GM20000 (cell line): ENCODE data around the gene C1QB.
"Not testable (repeated sequence)": the region's sequence is repeated elsewhere in the genome, so short reads cannot be mapped to it uniquely, and the experiment has no call there.

Source experiments
- DNase-seq: peaks from one replicate; pipeline ENCODE4 v3.0.0; 2012; ENCODE audit warnings: low spot score
- CTCF ChIP-seq: IDR thresholded peaks from 2 replicates; pipeline ENCODE4 v1.5.1; 2012; ENCODE audit warnings: mild to moderate bottlenecking, control low read depth; ENCODE audit errors: extremely low read depth, missing control alignments

Gene C1QB

GRCh38 chr1:22665752-22666151 is 12.7 kb downstream of the C1QB start:
- no peak for DNase-seq
- no peak for TF ChIP-seq CTCF

- no peak for TF ChIP-seq CTCF
- DNase-seq = no peak
Observed at GRCh38 chr1:22666412-22666811, 13.4 kb downstream of the C1QB start.

- DNase-seq = not testable (repeated sequence)
Observed at GRCh38 chr1:22668840-22669239, 15.8 kb downstream of the C1QB start.

GRCh38 chr1:22670352-22670975 is 17.4 kb downstream of the C1QB start:
- no peak for DNase-seq
- TF ChIP-seq CTCF = no peak

GRCh38 chr1:22671999-22672398 is 19.0 kb downstream of the C1QB start:
- no peak for DNase-seq
- no peak for TF ChIP-seq CTCF

GRCh38 chr1:22673486-22674409 is 20.7 kb downstream of the C1QB start:
- peak; percentile 79 for TF ChIP-seq CTCF
- peak; percentile 71 for DNase-seq

GRCh38 chr1:22674410-22674749 is 21.3 kb downstream of the C1QB start:
- TF ChIP-seq CTCF = no peak
- DNase-seq = no peak

GRCh38 chr1:22676151-22676550 is 23.1 kb downstream of the C1QB start:
- not testable (repeated sequence) for DNase-seq
